OCI-LY3 (cell line): Measurements from ENCODE around the gene UBE3B.
A peak's percentile ranks its signal among the peaks of the same experiment; 100 is the strongest.

Source experiments
- EZH2phosphoT487 ChIP-seq: fragments of 200-600 bp; shearing (Covaris generic); IDR thresholded peaks from 2 replicates; pipeline ENCODE4 v1.6.1; 2018; ENCODE audit warnings: antibody characterized with exemption, mixed run types, low read depth
- TF ChIP-seq, protein P1 (sequence below): fragments of 200-600, 300-600 bp; sonication (generic); IDR thresholded peaks from 2 replicates; pipeline ENCODE4 v1.5.1; 2014; ENCODE audit warnings: antibody characterized with exemption, low read length, low read depth

DNA sequence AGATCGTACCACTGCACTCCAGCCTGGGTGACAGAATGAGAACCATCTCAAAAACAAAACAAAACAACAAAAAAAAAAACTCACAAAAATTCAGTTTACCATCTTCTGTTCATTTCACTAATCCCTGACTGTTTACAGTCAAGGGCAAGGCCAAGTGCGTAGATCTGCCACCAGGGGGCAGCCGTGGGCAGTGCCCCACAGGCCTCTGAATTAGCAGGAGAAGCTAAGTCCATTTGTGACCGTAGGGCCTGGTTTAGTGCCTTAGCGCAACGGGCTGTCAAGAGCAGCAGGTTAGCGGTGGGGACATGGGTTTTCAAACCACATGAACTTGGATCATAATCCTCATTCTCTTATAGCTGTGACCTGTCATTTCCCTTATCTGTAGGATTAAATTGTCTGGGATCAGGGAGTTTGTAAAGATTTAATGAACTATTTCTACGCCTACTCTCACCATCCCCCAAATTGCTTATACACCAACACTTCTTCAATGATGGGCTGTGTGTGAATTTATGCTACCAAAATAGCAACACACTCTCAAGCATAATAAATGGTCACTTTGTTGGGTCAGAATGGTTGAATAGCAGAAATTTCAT lies 49.3 kb upstream of the UBE3B start:
- TF ChIP-seq, protein P1, sequence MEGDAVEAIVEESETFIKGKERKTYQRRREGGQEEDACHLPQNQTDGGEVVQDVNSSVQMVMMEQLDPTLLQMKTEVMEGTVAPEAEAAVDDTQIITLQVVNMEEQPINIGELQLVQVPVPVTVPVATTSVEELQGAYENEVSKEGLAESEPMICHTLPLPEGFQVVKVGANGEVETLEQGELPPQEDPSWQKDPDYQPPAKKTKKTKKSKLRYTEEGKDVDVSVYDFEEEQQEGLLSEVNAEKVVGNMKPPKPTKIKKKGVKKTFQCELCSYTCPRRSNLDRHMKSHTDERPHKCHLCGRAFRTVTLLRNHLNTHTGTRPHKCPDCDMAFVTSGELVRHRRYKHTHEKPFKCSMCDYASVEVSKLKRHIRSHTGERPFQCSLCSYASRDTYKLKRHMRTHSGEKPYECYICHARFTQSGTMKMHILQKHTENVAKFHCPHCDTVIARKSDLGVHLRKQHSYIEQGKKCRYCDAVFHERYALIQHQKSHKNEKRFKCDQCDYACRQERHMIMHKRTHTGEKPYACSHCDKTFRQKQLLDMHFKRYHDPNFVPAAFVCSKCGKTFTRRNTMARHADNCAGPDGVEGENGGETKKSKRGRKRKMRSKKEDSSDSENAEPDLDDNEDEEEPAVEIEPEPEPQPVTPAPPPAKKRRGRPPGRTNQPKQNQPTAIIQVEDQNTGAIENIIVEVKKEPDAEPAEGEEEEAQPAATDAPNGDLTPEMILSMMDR, result peak; percentile 93
- no peak for TF ChIP-seq EZH2phosphoT487
